NCI-H774 (cell line): ENCODE measurements around the gene PRICKLE4.

Experiments
- DNase-seq: peaks from one replicate; lab custom pipeline; 2025; lab: John Stamatoyannopoulos, UW

The PRICKLE4 gene

DNA sequence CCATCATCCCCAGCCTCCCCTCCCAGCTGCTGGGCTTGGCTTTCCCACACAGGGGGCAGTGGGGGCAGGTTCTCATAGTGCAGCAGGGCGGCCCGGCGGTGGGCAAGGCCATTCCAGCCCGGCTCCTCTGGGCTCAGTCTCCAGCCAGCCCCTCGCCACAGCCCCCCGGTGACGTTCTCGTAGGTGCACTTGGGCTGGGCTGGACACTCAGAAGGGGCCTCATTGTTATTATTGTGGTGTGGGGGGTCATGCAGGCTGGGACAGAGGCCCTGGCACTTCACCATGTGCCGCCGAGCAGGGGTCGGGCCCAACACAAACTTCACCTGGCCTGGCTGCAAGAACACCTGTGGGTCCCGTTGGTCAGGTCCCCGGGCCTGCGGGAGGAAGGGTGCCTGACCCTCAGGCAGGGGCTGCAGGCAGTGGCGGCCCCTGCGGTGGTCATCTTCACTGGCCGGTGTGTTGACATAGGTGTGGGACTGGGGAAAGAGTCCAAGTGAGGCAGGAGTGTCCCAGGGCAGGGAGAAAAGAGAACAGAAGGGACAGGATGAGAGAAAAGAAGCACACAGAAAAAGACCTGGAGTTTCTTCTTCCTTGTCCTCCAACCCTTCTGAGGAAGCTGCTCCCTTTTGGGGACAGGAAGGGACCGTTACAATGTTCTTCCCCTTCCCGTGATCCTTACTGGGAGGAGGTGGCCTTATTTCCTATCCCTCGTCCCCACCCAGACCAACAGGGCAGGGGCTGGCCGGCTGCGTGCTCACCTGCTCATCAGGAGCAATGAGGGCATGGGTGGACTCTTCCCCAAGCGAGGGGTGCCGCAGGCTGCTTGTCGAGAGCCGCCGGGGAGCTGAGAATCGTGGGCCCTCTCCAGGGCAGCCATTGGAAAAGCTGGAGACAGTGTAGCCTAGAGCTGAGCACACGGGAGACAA lies 9.3 kb upstream of the PRICKLE4 start:
- DNase-seq, result no peak

DNA sequence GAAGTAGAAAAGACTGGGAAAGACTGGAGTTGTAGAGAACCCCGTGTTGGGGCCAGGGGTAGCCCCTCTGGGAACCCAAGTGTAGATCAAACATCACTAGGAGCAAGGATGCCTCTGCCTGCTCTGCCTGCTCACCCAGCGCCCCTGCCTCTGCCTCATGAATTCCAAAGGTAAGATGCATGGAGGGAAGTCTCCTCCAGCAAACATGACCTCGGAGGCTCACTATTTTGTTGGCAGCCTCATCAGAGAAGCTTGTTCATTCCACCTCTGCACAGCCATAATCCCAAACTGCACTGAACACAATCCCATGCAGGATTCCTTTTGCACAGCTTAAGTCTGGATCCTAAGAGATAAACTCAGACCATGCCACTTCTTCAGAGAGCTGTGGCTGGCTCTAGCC lies 5.7 kb upstream of the PRICKLE4 start:
- no peak for DNase-seq

DNA sequence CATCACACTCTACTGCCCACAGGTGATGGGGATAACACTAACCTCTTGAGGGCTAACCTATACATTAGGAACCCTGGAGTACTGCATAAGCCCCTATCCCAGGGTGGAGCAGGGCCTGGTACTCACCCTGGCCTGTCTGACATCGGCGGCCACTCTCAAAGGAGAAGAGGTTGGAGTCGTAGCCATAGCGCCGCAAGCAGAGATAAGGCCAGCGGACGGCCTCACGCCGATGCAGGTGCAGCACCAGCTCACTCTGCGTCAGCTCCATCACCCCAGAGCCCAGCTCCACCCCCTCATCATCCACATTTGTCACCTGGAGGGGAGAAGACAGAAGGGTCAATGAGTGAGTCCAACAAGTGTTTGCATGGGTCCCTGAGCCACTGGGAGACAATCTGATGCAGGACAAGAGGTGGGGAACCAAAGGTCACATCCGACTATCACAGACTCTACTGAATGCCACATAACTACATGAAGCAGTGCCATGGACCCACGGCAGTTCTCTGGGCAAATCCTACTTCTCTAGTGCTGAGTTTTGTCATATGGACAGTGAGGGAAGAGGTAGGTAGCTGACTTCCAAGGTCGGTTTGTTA lies 5.2 kb upstream of the PRICKLE4 start:
- no peak for DNase-seq

DNA sequence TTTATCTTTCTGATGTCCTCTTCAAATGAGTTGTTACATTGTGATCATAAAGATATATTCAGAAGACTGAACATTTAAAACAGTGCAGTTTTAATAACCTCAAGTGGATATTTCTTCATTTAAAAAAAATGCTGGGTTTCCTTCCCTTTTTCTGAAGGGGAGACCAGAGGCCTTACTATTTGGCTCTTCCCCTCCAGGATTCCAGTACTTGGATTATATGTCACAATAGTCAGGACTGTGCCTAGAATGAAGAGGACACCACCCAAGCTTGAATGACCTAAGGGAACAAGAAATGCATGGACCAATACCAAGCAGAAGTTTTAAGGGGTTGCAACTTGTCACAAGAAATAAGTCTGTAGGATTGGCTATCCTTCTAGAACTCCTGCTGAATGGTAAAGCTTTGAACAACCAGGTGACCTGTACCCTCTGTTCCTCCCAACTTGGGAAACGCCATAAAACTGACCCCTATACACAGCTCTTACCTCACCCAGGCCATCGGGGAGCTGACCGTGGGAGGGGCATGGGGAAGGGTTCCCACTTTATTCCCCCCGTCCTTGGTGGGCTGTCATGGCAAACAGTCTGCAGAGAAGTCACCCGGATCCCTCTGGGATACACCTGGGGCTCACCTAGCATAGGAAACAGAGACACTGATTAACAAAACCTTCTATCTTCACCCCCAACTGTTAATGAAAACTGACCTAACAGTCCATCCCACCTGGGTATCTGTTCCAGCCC lies 2.9 kb upstream of the PRICKLE4 start:
- DNase-seq, result no peak

DNA sequence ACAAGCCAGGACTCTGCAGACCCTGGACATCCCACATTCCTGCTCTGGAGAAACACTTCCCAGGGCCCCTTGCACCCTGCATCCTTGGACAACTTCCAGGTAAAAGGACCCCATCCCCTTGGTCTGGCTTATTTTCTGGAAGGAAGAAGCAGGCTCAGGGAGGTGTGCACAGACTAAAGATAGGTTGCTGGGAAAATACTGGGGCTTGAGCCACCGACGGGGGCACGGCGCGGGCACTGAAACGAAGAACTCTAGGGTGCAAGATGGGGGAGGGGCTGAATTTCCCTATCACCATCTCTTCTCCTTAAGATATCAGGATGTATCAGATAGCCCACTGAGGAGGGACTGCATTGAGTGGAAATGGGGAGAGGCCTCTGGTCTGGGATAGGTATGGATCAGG lies 1.7 kb upstream of the PRICKLE4 start:
- no peak for DNase-seq

DNA sequence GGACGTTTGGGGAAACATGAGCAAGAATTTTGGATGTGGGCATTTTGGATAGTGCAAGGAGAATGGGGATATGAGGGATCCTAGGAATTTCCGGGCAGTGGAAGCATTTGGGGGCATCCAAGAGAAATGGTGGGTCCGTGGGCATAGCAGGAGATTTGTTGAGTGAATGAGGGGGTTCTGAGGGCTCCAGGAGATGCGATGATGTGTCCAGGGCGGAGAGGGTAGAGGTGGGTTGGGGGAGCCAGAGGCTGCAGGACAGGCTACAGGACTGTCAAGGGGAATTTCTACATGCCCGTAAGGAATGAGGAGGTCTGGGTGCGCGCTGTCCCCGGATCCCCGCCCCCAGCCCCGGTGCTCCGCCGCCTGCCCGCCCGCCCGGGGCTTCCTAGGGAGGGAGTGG lies 1.2 kb upstream of the PRICKLE4 start:
- no peak for DNase-seq

DNA sequence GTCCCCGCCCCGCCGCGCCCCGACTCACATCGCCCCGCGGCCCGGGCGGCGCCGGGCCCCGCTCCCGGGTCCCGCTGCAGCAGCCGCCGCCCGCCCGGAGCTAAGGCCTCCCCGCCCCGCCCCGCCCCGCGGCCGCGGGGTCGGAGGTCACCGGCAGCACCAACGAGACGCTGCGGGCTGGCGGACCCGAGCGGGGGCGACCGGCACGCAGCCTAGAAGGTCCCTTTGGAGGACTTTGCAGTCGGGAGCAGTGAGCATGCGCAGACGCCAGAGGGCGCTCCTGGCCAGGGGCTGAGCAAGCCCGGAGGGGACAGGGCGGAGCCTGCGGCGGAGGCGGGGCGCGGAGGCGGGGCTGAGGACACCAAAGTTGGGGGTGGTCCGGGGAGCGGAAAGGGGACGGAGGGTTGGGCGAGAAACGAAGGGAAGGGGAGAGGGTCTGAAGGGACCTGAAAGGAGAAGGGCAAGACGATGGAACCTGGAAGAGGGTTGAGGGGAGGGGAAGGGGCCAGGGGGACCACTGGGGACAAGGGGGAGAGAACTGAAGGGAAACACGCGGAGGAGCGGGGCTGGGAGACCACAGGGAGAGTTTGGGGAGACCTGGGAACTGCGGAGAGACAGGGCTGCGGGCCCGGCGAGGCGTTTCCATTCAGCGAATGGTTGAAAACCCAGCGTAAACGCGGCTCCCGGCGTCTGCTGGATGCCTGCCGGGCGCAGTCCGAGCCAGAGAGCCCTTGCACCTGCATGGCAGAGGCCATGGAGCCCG lies 613 bp upstream of the PRICKLE4 start, which contains the start of gene FRS3:
Gene FRS3, minus strand, starts transcription at position 113 of the 763 bp plus-strand sequence. CDS start 2,913 bp downstream, outside the sequence.
- peak; percentile 95 for DNase-seq

DNA sequence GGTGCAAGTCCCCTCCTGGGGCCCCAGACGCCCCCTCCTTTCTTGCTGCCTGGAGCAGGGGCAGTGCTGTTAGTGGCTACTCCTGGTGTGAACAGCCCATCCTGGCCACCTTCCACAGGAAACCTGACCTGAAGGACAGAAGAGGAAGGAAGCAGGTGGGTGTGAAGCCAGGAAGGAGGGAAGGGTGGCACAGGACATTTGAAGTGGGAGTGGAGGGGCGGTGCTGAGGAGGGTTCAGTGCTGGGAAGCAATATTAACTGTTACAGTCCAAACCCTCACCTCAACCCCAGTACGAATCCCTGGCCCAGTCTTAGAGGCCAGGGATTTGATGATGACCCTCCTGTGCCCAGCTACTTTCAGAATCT lies 766 bp downstream of the PRICKLE4 start:
- no peak for DNase-seq

DNA sequence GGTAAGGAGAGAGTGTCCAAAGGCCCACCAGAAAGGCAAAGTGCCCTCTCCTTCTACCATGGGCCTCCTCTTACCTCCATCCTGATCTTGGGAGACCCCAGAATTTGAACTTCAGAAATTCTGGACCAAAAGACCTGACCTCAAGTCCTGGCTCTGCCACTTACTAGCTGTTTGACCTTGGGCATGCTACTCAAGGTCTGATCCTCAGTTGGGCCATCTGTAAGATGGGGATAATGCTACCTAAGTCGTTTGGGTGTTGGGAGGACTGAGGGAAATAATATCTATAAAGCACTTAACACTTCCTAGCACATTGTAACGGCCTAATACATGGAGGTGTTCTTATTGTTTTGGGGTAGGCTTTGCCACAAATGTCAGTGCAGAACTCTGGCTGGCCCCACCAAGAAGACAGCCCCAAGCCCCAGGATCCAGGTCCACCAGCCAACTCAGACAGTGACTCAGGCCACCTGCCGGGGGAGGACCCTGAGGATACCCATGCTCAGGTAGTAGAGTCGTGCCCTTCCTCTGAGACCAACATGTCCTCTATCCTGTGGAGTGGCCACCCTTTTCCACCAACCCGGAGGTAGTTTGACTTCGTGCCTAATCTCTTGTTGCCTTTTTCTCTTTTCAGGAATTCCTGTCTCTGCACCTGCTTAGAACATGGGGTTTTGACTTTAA lies 2.7 kb downstream of the PRICKLE4 start:
- no peak for DNase-seq

DNA sequence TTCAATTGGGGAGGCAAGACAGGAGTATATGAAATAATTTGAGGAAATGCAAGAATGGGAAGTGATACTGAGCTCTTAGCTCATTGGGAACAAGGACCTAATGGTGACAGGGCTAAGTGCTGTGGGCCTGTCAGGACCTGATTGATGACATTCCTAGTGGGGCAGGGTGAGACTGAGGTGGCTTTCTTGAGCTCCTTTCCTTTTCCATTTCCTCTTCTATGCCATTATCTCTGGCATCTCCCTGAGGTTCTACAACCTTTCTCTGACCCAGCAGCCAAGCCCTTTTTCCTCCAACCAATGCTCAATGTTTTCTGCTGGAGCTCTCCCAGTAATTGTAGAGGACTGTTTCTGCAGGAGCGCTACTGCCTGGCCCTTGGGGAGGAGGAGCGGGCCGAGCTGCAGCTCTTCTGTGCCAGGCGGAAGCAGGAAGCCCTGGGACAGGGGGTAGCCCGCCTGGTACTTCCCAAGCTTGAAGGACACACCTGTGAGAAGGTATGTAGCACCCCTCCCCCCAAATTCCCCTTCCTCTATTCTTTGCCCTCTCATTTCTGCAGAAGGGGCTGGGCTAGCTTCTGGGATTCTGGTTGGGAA lies 4.1 kb downstream of the PRICKLE4 start:
- DNase-seq, result no peak

DNA sequence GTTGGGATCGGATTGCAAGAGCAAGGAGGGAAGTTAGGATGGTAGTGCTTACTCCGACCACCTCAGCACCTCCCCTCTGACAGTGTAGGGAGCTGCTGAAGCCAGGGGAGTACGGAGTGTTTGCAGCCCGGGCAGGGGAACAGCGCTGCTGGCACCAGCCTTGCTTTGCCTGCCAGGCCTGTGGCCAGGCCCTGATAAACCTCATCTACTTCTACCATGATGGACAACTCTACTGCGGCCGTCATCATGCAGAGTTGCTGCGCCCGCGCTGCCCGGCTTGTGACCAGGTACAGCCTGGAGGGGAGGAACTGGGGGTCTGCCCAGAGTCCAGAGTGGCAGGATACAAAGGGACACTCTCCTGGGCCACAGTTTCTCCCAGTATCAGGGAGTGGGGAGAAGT lies 4.7 kb downstream of the PRICKLE4 start:
- no peak for DNase-seq

DNA sequence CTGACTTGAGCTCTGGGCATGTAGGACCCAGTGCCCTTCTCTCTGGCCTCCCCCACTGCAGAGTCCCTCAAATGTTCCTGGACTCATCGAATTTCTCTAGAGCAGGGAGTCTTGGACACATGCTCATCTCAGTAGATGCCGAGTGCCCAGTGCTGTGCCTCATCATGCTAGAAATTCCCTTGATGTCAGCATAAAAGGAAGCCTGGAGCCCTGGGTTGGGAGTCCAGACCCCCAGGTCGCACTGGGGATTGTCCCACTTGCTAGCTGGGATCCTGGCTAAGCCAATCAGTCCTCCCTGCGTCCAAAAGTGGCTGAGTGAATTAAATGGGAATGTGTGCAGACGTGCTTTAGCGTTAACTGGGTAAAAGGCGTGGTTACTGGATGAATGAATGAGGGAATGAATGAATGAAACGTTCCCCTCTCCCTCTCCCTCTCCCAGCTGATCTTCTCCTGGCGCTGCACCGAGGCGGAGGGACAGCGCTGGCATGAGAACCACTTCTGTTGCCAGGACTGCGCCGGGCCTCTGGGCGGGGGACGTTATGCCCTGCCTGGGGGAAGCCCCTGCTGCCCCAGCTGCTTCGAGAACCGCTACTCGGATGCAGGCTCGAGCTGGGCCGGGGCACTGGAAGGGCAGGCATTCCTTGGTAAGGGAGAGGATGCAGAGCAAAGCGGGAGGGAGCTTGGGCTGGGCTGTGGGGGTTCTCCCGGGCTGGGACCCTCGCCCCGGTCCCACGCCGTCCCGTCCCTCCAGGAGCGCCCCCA lies 5.3 kb downstream of the PRICKLE4 start:
- no peak for DNase-seq

DNA sequence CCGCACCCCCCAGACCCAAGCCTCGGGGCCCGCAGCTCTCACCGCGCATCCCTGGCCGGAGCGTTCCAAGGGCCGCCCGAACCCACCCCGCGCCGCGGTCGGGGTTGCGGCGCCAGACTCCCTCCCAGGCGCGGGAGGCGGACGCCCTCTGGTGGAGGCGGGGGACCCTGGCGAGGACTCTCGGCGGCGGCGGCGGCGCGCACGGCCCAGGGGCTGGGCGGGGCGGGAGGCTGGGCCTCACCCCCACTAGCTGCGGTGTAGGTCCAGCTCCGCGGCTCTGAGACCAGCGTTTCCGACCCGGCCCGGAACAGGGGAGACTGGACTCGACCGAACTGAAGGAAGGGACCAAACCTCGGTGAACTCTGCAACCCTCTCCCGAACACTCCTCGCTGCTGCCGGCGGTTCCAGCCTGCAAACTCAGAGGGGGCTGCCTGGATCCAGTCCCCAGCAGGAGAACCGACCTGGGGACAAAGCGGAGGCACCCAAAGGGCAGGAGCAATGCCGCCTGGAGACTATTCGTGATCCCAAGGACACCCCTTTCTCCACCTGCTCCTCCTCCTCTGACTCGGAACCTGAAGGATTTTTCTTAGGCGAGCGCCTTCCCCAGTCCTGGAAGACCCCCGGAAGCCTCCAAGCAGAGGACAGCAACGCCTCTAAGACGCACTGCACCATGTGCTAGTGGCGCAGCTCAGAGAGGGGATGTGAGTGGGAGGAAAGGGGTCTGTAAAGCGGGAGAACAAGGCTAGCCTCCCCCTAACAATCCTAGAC lies 6.1 kb downstream of the PRICKLE4 start:
- DNase-seq, result peak; percentile 72

DNA sequence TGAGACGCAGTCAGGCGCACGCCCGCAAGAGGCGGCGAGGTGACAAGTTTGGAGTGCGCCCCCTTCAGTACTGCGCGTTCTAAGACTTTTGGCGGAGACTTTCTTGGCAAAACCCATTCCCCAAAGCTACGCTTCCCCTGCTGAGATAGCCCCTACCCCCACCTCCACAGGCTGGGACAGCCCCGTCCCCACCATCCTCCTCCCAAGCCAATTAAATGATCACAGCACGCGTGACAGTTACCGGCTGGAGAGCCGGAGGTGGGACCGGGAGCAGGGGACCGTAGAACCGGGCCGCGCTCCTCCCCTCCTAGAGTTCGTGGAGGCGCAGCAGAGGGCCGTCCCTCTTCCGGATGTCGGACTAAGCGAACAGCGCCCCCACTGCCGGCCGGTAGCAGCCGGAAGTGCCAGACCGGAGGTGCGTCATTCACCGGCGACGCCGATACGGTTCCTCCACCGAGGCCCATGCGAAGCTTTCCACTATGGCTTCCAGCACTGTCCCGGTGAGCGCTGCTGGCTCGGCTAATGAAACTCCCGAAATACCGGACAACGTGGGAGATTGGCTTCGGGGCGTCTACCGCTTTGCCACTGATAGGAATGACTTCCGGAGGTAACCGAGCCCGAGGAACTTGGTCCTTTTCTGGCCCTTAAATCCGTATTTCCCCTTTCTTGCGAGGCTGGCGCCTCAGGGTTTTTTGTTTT lies 6.8 kb downstream of the PRICKLE4 start, which contains the start of gene TOMM6:
Gene TOMM6, plus strand, starts transcription at position 476 of the 699 bp plus-strand sequence. Its CDS starts 4 bp downstream, at position 480.
- peak; percentile 86 for DNase-seq

DNA sequence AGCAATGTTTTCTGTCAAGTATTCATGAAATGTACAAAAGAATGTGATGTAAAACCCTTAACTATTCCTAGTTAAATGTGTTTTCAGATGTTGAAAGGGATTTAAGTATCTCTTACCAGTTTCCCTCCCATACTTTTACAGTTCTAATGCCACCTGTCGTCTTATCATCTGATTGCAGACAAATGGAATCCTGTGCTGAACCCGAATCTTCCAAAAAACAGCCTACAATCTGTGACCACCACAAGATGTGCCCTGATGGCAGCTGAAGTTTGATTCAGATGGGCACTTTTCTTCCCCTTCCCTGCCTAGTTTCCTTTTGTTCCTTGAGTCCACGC lies 8.8 kb downstream of the PRICKLE4 start:
- DNase-seq, result no peak

DNA sequence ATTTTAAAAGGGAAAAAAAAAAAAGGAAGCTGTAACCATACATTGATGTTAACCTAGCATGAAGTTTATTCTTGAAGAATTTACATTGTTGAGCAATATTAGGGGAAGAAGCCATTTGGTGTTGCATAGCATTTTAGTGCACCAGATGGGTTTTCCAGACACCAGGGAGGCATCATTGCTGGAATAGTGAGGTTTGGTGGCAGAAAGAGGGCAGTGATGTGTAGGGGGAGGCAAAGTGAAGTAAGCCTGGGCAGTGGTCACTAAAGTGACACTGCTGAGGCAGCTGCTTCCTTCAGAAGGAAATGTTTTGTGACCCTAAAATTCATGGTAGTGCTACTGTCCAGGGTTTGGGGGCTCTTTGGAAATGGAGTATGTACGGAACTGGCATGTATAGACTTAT lies 9.5 kb downstream of the PRICKLE4 start:
- DNase-seq, result no peak

DNA sequence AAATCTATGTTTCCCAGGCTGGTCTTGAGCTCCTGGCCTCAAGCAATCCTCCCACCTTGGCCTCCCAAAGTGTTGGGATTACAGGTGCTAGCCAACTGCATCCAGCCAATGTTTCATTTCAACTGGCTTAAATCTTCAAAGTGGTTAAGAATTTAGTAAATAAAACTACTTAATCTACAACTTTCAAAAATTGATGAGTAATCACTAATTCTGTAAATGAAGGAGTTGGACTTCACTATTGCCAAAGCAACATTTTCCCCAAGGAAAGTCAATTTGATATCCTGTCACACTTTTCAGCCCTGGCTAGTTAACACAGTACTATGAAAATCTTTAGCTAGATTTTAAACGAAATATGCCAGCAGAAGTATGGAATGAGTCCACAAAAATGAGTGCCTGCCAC lies 10.7 kb downstream of the PRICKLE4 start:
- no peak for DNase-seq

DNA sequence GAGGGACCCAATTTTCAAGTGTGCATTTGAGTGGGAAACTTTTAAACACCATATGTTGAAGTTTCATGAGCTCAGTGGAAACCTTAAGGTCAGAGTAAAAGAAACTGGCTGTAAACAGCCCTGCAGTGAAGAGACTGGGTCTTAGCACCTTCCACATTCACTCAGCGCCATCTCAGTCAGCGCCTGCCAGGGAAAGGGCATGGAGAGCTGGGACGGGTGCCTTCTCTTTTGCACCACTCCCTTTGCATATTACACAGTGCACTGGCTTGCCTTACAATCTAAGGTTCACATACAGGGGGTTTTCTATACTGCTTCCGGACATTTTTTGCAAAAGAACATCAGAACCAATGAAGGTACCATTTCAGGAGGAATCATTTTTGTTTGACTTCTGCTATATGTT lies 11.4 kb downstream of the PRICKLE4 start:
- no peak for DNase-seq

DNA sequence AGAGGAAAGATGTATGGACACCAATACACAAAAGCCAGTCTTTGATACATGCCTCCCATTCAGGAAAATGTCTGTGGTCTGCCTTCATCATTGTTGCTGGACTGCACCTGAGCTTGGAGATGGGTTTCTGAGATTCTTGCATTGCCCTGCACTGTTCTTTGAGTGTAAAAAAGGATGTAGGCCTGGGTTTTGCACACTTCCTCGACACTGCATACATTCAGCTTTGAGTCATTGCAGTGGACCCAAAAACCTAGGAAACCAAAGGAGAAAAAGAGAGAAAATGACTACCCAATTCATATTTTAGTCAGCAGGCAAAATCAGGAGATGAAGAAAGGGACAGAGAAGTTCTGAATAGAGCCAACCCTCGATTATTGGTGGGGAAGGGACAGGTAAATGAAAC lies 15.9 kb downstream of the PRICKLE4 start:
- no peak for DNase-seq
